Thyroid gland (tissue), 4 donors: ENCODE results near the gene NAV2.

Experiments used
- POLR2A ChIP-seq, 2 donors: fragments of 450-650 bp; IDR thresholded peaks; one replicate each; pipeline ENCODE4 v1.6.1; 2017; ENCODE audit warnings: antibody characterized with exemption in 2 of 2, mild to moderate bottlenecking in 2 of 2, moderate library complexity in 1 of 2
- TF ChIP-seq, protein P1 (sequence below), 6 experiments: fragments of 200-600 bp in 3 of 6; fragments of 450-650 bp in 3 of 6; sonication (generic) in 3 of 6; IDR thresholded peaks; one replicate each; pipeline ENCODE4 v1.5.1; 2016 to 2019; ENCODE audit warnings: antibody characterized with exemption in 6 of 6, mild to moderate bottlenecking in 2 of 6, inconsistent platforms in 1 of 6, moderate library complexity in 1 of 6

DNA sequence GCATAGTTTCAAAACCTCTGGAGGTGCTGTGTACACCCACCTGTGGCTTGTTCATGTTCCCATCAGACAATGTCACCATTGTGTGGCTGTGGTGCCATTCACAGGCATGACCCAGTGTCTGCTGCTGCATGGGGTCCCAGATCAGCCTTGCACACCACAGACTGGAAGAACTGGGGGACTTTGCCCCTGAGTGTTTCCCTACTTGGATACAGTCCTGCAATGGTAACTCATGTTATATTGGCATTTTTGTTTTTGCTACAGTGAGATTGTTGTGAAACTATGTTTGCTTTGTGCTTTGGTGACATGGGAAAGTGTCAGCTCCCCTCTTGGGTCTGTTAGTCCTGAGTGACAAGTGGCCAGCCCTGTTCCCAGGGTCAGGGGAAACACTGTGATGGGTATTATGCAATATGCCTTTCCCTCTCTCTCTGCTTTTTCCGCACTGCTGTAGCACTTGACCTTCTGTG lies 108.8 kb downstream of the NAV2 start:
- TF ChIP-seq POLR2A (IDR thresholded peaks at IDR 0.05): no peak
- TF ChIP-seq, protein P1, sequence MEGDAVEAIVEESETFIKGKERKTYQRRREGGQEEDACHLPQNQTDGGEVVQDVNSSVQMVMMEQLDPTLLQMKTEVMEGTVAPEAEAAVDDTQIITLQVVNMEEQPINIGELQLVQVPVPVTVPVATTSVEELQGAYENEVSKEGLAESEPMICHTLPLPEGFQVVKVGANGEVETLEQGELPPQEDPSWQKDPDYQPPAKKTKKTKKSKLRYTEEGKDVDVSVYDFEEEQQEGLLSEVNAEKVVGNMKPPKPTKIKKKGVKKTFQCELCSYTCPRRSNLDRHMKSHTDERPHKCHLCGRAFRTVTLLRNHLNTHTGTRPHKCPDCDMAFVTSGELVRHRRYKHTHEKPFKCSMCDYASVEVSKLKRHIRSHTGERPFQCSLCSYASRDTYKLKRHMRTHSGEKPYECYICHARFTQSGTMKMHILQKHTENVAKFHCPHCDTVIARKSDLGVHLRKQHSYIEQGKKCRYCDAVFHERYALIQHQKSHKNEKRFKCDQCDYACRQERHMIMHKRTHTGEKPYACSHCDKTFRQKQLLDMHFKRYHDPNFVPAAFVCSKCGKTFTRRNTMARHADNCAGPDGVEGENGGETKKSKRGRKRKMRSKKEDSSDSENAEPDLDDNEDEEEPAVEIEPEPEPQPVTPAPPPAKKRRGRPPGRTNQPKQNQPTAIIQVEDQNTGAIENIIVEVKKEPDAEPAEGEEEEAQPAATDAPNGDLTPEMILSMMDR (IDR thresholded peaks at IDR 0.05): no peak
